GM18502 (cell line): ENCODE data around the gene ZNF197.
"Not testable (repeated sequence)": the region's sequence is repeated elsewhere in the genome, so short reads cannot be mapped to it uniquely, and the experiment has no call there.

ENCODE experiments used
- ATAC-seq: cut with Tn5 transposase; IDR thresholded peaks from one replicate; pipeline ENCODE4 v1.9.1; 2021; ENCODE audit warnings: mild to moderate bottlenecking; ENCODE audit not compliant: unreplicated experiment, poor library complexity

ZNF197 gene

GRCh38 chr3:44659434-44659833, 34.6 kb downstream of the ZNF197 start:
- ATAC-seq, result no peak

GRCh38 chr3:44661189-44661588, 36.4 kb downstream of the ZNF197 start:
- no peak for ATAC-seq

GRCh38 chr3:44665173-44665572, 40.3 kb downstream of the ZNF197 start:
- ATAC-seq, result no peak

- ATAC-seq, result no peak
Measured at GRCh38 chr3:44666346-44666745, 41.5 kb downstream of the ZNF197 start.

- ATAC-seq, result no peak
Measured at GRCh38 chr3:44669760-44670159, 44.9 kb downstream of the ZNF197 start.

- not testable (repeated sequence) for ATAC-seq
Measured at GRCh38 chr3:44673466-44673865, 48.6 kb downstream of the ZNF197 start.

GRCh38 chr3:44674211-44674610, 49.4 kb downstream of the ZNF197 start:
- ATAC-seq, result no peak

GRCh38 chr3:44678480-44679116, 53.8 kb downstream of the ZNF197 start:
- ATAC-seq, result no peak

GRCh38 chr3:44680921-44681455, 56.2 kb downstream of the ZNF197 start:
- ATAC-seq, result no peak

- ATAC-seq, result no peak
Measured at GRCh38 chr3:44682182-44682896, 57.5 kb downstream of the ZNF197 start.

- ATAC-seq, result peak; percentile 94
Measured at GRCh38 chr3:44685128-44685800, 60.4 kb downstream of the ZNF197 start.

GRCh38 chr3:44687898-44688297, 63.1 kb downstream of the ZNF197 start:
- ATAC-seq, result no peak
